ENCODE results near the gene C1S.
"Not testable (repeated sequence)": the region's sequence is repeated elsewhere in the genome, so short reads cannot be mapped to it uniquely, and the experiment has no call there.

Gene C1S

DNA sequence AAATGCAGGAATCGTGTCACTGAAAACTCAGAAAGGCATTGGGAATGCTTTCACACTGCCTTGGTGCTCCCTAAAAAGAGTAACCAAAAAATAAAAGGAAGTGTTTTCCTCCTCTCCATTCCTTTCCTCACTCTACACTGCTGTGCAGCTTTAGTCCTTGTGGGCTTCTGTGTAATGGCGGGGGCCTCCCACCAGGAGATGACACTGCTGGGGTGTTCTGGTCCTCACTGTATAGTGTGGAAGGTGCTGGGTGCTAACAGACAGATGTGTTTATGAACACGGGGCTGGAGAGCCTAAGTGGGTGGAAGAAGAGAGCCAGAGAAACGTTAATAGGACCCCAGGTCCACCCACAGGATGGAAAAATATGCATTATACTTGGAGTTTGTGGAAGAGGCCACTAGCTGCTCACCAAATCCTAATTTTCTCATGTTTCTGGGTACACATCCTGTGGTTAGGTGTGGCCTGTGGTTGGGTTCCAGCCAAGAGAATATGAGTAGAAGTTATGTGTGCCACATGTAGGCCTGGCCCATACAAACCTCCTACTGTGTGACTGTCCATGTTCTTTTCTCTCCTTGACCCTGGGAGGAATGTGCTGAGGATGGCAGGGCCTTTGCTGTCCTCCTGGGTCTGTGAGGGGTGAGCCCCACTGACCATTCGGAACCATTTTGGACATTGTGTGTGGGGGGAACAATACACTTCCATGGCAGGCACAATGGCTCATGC, 14.0 kb upstream of the C1S start:
- ATAC-seq, result no peak
- no peak for TF ChIP-seq ZNF565 (CRISPR knock-in tag; conservative IDR thresholded peaks at IDR 0.05; ENCODE audit: low read depth)
- no peak for TF ChIP-seq TOX (CRISPR knock-in tag; IDR thresholded peaks at IDR 0.05; ENCODE audit: borderline replicate concordance)
- TF ChIP-seq, protein P1, sequence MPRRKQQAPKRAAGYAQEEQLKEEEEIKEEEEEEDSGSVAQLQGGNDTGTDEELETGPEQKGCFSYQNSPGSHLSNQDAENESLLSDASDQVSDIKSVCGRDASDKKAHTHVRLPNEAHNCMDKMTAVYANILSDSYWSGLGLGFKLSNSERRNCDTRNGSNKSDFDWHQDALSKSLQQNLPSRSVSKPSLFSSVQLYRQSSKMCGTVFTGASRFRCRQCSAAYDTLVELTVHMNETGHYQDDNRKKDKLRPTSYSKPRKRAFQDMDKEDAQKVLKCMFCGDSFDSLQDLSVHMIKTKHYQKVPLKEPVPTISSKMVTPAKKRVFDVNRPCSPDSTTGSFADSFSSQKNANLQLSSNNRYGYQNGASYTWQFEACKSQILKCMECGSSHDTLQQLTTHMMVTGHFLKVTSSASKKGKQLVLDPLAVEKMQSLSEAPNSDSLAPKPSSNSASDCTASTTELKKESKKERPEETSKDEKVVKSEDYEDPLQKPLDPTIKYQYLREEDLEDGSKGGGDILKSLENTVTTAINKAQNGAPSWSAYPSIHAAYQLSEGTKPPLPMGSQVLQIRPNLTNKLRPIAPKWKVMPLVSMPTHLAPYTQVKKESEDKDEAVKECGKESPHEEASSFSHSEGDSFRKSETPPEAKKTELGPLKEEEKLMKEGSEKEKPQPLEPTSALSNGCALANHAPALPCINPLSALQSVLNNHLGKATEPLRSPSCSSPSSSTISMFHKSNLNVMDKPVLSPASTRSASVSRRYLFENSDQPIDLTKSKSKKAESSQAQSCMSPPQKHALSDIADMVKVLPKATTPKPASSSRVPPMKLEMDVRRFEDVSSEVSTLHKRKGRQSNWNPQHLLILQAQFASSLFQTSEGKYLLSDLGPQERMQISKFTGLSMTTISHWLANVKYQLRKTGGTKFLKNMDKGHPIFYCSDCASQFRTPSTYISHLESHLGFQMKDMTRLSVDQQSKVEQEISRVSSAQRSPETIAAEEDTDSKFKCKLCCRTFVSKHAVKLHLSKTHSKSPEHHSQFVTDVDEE (CRISPR knock-in tag; IDR thresholded peaks at IDR 0.05), result no peak
- TF ChIP-seq PPARA (CRISPR knock-in tag; IDR thresholded peaks at IDR 0.05; ENCODE audit: borderline replicate concordance), result no peak
- TF ChIP-seq ESRRG (CRISPR knock-in tag; IDR thresholded peaks at IDR 0.05), result no peak
- TF ChIP-seq, protein P2, sequence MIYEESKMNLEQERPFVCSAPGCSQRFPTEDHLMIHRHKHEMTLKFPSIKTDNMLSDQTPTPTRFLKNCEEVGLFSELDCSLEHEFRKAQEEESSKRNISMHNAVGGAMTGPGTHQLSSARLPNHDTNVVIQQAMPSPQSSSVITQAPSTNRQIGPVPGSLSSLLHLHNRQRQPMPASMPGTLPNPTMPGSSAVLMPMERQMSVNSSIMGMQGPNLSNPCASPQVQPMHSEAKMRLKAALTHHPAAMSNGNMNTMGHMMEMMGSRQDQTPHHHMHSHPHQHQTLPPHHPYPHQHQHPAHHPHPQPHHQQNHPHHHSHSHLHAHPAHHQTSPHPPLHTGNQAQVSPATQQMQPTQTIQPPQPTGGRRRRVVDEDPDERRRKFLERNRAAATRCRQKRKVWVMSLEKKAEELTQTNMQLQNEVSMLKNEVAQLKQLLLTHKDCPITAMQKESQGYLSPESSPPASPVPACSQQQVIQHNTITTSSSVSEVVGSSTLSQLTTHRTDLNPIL (CRISPR knock-in tag; IDR thresholded peaks at IDR 0.05; ENCODE audit: low read depth), result no peak
- TF ChIP-seq ISL1 (CRISPR knock-in tag; IDR thresholded peaks at IDR 0.05), result no peak
- no peak for TF ChIP-seq GLIS3 (CRISPR knock-in tag; IDR thresholded peaks at IDR 0.05)
- TF ChIP-seq, protein P3, sequence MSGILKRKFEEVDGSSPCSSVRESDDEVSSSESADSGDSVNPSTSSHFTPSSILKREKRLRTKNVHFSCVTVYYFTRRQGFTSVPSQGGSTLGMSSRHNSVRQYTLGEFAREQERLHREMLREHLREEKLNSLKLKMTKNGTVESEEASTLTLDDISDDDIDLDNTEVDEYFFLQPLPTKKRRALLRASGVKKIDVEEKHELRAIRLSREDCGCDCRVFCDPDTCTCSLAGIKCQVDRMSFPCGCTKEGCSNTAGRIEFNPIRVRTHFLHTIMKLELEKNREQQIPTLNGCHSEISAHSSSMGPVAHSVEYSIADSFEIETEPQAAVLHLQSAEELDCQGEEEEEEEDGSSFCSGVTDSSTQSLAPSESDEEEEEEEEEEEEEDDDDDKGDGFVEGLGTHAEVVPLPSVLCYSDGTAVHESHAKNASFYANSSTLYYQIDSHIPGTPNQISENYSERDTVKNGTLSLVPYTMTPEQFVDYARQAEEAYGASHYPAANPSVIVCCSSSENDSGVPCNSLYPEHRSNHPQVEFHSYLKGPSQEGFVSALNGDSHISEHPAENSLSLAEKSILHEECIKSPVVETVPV (CRISPR knock-in tag; IDR thresholded peaks at IDR 0.05), result no peak
- no peak for TF ChIP-seq CSDC2 (CRISPR knock-in tag; IDR thresholded peaks at IDR 0.05)
- no peak for TF ChIP-seq OSR1 (CRISPR knock-in tag; IDR thresholded peaks at IDR 0.05)
- TF ChIP-seq ZNF70 (CRISPR knock-in tag; IDR thresholded peaks at IDR 0.05), result no peak
- TF ChIP-seq ARNTL (CRISPR knock-in tag; IDR thresholded peaks at IDR 0.05; ENCODE audit: borderline replicate concordance, low read depth), result no peak
- TF ChIP-seq ZC3H10 (CRISPR knock-in tag; IDR thresholded peaks at IDR 0.05), result no peak

DNA sequence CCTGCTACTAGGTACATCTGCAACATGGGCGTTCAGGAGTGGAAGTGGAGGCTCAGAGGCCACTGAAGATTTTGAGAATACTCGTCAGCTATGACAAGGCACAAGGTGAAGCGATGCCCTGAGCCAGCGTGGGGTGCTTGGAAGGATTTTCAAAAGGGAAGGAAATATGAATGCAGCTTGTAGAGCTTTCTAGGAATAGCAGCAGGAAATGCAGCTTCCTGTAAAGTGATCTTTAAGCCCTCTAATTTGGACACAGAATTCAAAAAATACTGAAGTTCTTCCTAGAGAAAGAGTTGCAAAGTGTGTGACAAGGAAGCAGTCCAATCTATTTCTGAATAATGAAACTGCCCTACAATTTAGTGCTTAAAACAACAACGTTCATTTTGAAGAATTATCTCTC, 13.2 kb upstream of the C1S start:
- ATAC-seq, result no peak
- TF ChIP-seq, protein P4, sequence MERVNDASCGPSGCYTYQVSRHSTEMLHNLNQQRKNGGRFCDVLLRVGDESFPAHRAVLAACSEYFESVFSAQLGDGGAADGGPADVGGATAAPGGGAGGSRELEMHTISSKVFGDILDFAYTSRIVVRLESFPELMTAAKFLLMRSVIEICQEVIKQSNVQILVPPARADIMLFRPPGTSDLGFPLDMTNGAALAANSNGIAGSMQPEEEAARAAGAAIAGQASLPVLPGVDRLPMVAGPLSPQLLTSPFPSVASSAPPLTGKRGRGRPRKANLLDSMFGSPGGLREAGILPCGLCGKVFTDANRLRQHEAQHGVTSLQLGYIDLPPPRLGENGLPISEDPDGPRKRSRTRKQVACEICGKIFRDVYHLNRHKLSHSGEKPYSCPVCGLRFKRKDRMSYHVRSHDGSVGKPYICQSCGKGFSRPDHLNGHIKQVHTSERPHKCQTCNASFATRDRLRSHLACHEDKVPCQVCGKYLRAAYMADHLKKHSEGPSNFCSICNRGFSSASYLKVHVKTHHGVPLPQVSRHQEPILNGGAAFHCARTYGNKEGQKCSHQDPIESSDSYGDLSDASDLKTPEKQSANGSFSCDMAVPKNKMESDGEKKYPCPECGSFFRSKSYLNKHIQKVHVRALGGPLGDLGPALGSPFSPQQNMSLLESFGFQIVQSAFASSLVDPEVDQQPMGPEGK (CRISPR knock-in tag; IDR thresholded peaks at IDR 0.05; ENCODE audit: borderline replicate concordance), result no peak
- TF ChIP-seq, protein P3 (CRISPR knock-in tag; IDR thresholded peaks at IDR 0.05), result no peak

DNA sequence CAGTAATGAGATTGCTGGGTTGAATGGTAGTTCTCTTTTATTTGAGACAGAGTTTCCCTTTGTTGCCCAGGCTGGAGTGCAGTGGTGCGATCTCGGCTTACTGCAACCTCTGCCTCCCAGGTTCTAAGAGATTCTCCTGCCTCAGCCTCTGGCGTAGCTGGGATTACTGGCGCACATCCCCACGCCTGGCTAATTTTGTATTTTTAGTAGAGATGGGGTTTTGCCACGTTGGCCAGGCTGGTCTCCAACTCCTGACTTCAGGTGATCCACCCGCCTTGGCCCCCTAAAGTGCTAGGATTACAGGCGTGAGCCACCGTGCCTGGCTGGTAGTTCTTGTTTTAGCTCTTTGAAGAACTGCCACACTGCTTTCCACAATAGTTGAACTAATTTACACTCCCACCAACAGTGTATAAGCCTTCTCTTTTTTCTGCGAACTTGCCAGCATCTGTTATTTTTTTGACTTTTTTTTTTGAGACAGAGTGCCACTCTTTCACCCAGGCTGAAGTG, 11.0 kb upstream of the C1S start:
- ATAC-seq, result not testable (repeated sequence)

DNA sequence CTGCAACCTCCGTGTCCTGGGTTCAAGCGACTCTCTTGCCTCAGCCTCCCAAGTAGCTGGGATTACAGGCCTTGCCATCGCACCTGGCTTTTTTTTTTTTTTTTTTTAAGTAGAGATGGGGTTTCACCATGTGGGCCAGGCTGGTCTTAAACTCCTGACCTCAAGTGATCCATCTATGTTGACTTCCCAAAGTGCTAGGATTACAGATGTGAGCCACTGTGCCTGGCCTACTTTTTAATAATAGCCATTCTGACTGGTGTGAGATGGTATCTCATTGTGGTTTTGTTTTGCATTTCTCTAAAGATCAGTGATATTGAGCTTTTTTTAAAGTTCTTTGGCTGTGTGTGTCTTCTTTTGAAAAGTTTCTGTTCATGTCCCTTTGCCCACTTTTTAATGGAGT, 10.5 kb upstream of the C1S start:
- ATAC-seq, result not testable (repeated sequence)

DNA sequence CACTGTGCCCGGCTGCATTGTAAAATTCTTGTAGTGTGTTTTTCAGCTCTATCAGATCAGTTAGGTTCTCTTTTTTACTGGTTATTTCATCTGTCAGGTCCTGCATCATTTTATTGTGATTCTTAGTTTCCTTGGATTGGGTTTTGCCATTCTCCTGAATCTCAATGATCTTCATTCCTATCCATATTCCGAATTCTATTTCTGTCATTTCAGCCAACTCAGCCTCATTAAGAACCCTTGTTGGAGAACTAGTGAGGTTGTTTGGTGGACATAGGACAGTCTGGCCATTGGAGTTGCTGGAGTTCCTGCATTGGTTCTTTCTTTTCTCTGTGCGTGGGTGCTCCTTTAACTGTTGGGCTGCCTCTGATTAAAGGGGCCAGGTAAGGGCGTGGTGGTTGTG, 5.6 kb upstream of the C1S start:
- TF ChIP-seq CSDC2 (CRISPR knock-in tag; IDR thresholded peaks at IDR 0.05) (no peak), SNAI2 (CRISPR knock-in tag; IDR thresholded peaks at IDR 0.05) (no peak), BACH2 (CRISPR knock-in tag; IDR thresholded peaks at IDR 0.05; ENCODE audit: borderline replicate concordance) (no peak), PPARA (CRISPR knock-in tag; IDR thresholded peaks at IDR 0.05; ENCODE audit: borderline replicate concordance) (no peak), ZFP30 (CRISPR knock-in tag; IDR thresholded peaks at IDR 0.05) (no peak), ZC3H10 (CRISPR knock-in tag; IDR thresholded peaks at IDR 0.05) (no peak), ESRRG (CRISPR knock-in tag; IDR thresholded peaks at IDR 0.05) (no peak), TCF4 (CRISPR knock-in tag; IDR thresholded peaks at IDR 0.05; ENCODE audit: borderline replicate concordance) (no peak), ZNF8 (CRISPR knock-in tag; IDR thresholded peaks at IDR 0.05) (no peak), ISL1 (CRISPR knock-in tag; IDR thresholded peaks at IDR 0.05) (no peak), ZFP3 (CRISPR knock-in tag; IDR thresholded peaks at IDR 0.05) (no peak), ARNTL (CRISPR knock-in tag; IDR thresholded peaks at IDR 0.05; ENCODE audit: borderline replicate concordance, low read depth) (no peak)
- TF ChIP-seq, protein P2 (CRISPR knock-in tag; IDR thresholded peaks at IDR 0.05; ENCODE audit: low read depth), result no peak
- TF ChIP-seq, protein P5, sequence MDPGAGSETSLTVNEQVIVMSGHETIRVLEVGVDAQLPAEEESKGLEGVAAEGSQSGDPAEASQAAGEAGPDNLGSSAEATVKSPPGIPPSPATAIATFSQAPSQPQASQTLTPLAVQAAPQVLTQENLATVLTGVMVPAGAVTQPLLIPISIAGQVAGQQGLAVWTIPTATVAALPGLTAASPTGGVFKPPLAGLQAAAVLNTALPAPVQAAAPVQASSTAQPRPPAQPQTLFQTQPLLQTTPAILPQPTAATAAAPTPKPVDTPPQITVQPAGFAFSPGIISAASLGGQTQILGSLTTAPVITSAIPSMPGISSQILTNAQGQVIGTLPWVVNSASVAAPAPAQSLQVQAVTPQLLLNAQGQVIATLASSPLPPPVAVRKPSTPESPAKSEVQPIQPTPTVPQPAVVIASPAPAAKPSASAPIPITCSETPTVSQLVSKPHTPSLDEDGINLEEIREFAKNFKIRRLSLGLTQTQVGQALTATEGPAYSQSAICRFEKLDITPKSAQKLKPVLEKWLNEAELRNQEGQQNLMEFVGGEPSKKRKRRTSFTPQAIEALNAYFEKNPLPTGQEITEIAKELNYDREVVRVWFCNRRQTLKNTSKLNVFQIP (CRISPR knock-in tag; IDR thresholded peaks at IDR 0.05; ENCODE audit: borderline replicate concordance, low read depth), result no peak
- ATAC-seq, result no peak

Measured in SK-N-SH treated with all-trans-retinoic acid at 6 μM for 48 hours (cell line).